SU-DHL-6 (cell line): ENCODE measurements around the gene CA7.

Experiments
- CTCF ChIP-seq: fragments of 200-600 bp; sonication (generic); IDR thresholded peaks from one replicate; pipeline ENCODE4 v1.5.1; 2017; ENCODE audit warnings: antibody characterized with exemption, mild to moderate bottlenecking, low read length, moderate library complexity; ENCODE audit not compliant: insufficient read depth, poor library complexity, severe bottlenecking
- EZH2phosphoT487 ChIP-seq: fragments of 200-600 bp; sonication (generic), shearing (Covaris generic); conservative IDR thresholded peaks from 2 replicates; pipeline ENCODE4 v1.6.1; 2018; ENCODE audit warnings: mild to moderate bottlenecking, antibody characterized with exemption, low read length, moderate library complexity, mixed read lengths

GRCh38 chr16:66849021-66849420 is 4.8 kb downstream of the CA7 start:
- TF ChIP-seq CTCF (no peak), EZH2phosphoT487 (no peak)
